Endothelial cell (in vitro differentiated cells): ENCODE results near the gene ASB13. TPM values are rescaled to one million over a fixed set of nuclear protein-coding genes. Genes with fewer than 3 reads are reported as not detected.
A peak's percentile ranks its signal among the peaks of the same experiment; 100 is the strongest.

Source experiments
- DNase-seq: peaks from one replicate; pipeline ENCODE4 v3.0.0; 2021; ENCODE audit warnings: low spot score
- H3K27ac Mint-ChIP-seq: one replicate; pipeline ENCODE4 v1.8.0; 2021; ENCODE audit warnings: mixed read lengths, inconsistent platforms; ENCODE audit not compliant: unreplicated experiment
- H3K27me3 Mint-ChIP-seq: one replicate; pipeline ENCODE4 v1.8.0; 2021; ENCODE audit warnings: mild to moderate bottlenecking, moderate library complexity, mixed read lengths, inconsistent platforms; ENCODE audit not compliant: unreplicated experiment
- H3K36me3 Mint-ChIP-seq: one replicate; pipeline ENCODE4 v1.8.0; 2021; ENCODE audit warnings: mild to moderate bottlenecking, low read depth, mixed read lengths, inconsistent platforms; ENCODE audit not compliant: unreplicated experiment
- H3K4me1 Mint-ChIP-seq: one replicate; pipeline ENCODE4 v1.8.0; 2021; ENCODE audit warnings: mild to moderate bottlenecking, mixed read lengths, inconsistent platforms; ENCODE audit not compliant: unreplicated experiment
- H3K4me3 Mint-ChIP-seq: one replicate; pipeline ENCODE4 v1.8.0; 2021; ENCODE audit warnings: mild to moderate bottlenecking, mixed read lengths, inconsistent platforms; ENCODE audit not compliant: unreplicated experiment
- H3K9me3 Mint-ChIP-seq: one replicate; pipeline ENCODE4 v1.8.0; 2021; ENCODE audit warnings: mixed read lengths, inconsistent platforms; ENCODE audit not compliant: unreplicated experiment
- total RNA-seq: library from RNA; stranded (reverse); fragmentation: NEBNext Ultra II Directional; extraction: Animal tissue kit (Norgen Biotek cat#: 25700); gene quantifications from one replicate; pipeline ENCODE4 v1.2.1, GENCODE V29; 2021; ENCODE audit not compliant: unreplicated experiment
- TF ChIP-seq, protein P1 (sequence below): fragments of 200-600 bp; sonication (generic); IDR thresholded peaks from one replicate; pipeline ENCODE4 v1.5.0; 2021; ENCODE audit warnings: antibody characterized with exemption; ENCODE audit not compliant: unreplicated experiment

ASB13 gene
- total RNA-seq, 1 donor from 2014 or later = 22.5 TPM

- Mint-ChIP-seq H3K4me1 (peaks cover 62% of the 10 kb centered on the region), H3K27me3 (peaks cover 10% of the 10 kb centered on the region), H3K4me3 (no peak overlapping the region), H3K36me3 (peaks cover 10% of the 10 kb centered on the region), H3K9me3 (no peaks in the 10 kb centered on the region), H3K27ac (no peak overlapping the region)
- DNase-seq = no peak
- TF ChIP-seq, protein P1, sequence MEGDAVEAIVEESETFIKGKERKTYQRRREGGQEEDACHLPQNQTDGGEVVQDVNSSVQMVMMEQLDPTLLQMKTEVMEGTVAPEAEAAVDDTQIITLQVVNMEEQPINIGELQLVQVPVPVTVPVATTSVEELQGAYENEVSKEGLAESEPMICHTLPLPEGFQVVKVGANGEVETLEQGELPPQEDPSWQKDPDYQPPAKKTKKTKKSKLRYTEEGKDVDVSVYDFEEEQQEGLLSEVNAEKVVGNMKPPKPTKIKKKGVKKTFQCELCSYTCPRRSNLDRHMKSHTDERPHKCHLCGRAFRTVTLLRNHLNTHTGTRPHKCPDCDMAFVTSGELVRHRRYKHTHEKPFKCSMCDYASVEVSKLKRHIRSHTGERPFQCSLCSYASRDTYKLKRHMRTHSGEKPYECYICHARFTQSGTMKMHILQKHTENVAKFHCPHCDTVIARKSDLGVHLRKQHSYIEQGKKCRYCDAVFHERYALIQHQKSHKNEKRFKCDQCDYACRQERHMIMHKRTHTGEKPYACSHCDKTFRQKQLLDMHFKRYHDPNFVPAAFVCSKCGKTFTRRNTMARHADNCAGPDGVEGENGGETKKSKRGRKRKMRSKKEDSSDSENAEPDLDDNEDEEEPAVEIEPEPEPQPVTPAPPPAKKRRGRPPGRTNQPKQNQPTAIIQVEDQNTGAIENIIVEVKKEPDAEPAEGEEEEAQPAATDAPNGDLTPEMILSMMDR = no peak
Observed at GRCh38 chr10:5644930-5645329, 21.5 kb downstream of the ASB13 start.

GRCh38 chr10:5643346-5644067 lies 22.9 kb downstream of the ASB13 start:
- H3K36me3 Mint-ChIP-seq = peaks cover 7% of the 10 kb centered on the region
- H3K9me3 Mint-ChIP-seq = no peaks in the 10 kb centered on the region
- H3K27me3 Mint-ChIP-seq = peaks cover 8% of the 10 kb centered on the region
- peak overlapping the region; percentile 77 for H3K27ac Mint-ChIP-seq
- peak overlapping the region; percentile 22 for H3K4me3 Mint-ChIP-seq
- DNase-seq = no peak
- TF ChIP-seq, protein P1 = no peak
- H3K4me1 Mint-ChIP-seq = peaks cover 62% of the 10 kb centered on the region

GRCh38 chr10:5641501-5641900 lies 24.9 kb downstream of the ASB13 start:
- TF ChIP-seq, protein P1 = no peak
- Mint-ChIP-seq H3K27me3 (peaks cover 8% of the 10 kb centered on the region), H3K4me3 (no peak overlapping the region), H3K9me3 (no peaks in the 10 kb centered on the region), H3K27ac (no peak overlapping the region), H3K36me3 (peaks cover 7% of the 10 kb centered on the region), H3K4me1 (peaks cover 53% of the 10 kb centered on the region)
- no peak for DNase-seq

GRCh38 chr10:5640501-5640900 lies 25.9 kb downstream of the ASB13 start:
- Mint-ChIP-seq H3K4me3 (no peak overlapping the region), H3K36me3 (peaks cover 7% of the 10 kb centered on the region)
- TF ChIP-seq, protein P1 = no peak

DNA sequence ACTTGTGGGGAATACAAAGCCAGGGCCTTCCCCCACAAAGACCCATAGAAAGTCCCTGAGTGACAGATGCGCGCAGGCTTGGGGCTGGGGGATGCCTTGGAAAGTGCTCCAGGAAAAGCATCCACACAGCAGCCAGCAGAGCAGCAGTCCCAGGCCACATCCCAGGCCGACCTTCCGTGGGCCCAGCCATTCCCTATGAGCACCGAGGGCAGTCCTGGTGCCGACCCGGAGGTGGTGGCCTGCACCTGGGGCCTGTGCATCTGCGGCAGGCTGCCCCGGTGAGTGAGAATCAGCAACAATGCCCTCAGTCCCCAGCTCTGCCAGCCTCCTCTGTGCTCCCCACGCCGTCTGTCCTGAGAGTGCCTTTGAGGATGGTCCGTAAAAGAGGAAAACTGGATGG lies 26.4 kb downstream of the ASB13 start:
- no peak overlapping the region for H3K4me3 Mint-ChIP-seq
- H3K9me3 Mint-ChIP-seq = no peaks in the 10 kb centered on the region
- TF ChIP-seq, protein P1 = no peak
- H3K36me3 Mint-ChIP-seq = peaks cover 7% of the 10 kb centered on the region
- peaks cover 8% of the 10 kb centered on the region for H3K27me3 Mint-ChIP-seq
- DNase-seq = no peak
- peaks cover 41% of the 10 kb centered on the region for H3K4me1 Mint-ChIP-seq
- no peak overlapping the region for H3K27ac Mint-ChIP-seq

More at GRCh38 chr10:5640501-5640900, 25.9 kb downstream of the ASB13 start:
- Mint-ChIP-seq H3K27ac (peak overlapping the region; percentile 26), H3K27me3 (peaks cover 8% of the 10 kb centered on the region), H3K4me1 (peaks cover 43% of the 10 kb centered on the region), H3K9me3 (no peaks in the 10 kb centered on the region)
- DNase-seq = no peak
